Stimulated activated CD4-positive, alpha-beta T cell treated with anti-CD3 and anti-CD28 coated beads, Interleukin-4, amount 100 ng/mL, for 4 hours (primary cell): ENCODE results near the gene PRSS57.
"Not testable (repeated sequence)": the region's sequence is repeated elsewhere in the genome, so short reads cannot be mapped to it uniquely, and the experiment has no call there.

Experiments used
- DNase-seq, 2 experiments: peaks; one replicate each; pipeline ENCODE4 v3.0.0-alpha.2; 2020

PRSS57 gene

DNA sequence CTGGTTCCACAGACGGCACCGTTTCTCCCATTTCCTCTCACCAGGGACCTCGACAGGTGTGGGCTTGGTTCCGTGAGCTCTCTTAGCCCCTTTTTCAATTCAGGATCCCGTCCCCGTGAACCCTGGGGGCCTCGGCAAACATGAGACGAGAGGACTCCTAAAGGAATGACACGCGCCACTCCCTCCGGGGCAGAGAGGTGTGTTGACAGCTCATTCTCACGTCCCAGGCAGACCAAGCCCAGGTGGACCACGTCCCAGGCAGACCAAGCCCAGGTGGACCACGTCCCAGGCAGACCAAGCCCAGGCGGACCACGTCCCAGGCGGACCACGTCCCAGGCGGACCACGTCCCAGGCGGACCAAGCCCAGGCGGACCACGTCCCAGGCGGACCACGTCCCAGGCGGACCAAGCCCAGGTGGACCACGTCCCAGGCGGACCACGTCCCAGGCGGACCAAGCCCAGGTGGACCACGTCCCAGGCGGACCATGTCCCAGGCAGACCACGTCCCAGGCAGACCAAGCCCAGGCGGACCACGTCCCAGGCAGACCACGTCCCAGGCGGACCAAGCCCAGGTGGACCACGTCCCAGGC lies 28.2 kb downstream of the PRSS57 start:
- DNase-seq: not testable (repeated sequence)

DNA sequence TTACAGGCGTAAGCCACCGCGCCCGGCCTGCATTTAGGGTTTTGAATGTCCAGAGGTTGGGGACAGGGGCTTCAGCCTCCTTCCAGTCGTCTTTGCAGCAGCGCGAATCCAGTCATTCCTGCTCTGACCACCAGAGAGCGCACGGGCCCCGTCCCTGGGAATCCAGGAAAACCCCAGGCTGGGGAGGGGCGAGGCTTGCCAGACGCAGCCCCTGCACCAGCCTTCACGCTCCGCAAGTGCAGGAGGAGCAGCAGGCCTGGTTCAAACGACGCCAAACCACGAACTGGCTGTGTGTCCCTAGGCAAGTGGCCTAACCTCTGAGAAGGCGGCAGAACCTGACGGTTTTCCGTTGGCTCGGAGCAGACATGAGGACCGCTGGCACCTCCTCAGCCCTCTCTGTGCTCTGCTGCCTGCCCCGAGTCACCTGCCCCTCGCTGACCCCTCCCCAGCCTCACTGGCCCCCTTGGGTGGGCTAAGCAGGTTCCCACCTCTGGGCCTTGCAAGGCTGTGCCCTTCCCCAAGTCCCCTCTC lies 30.3 kb downstream of the PRSS57 start:
- DNase-seq: peak; percentile 75 to 82

DNA sequence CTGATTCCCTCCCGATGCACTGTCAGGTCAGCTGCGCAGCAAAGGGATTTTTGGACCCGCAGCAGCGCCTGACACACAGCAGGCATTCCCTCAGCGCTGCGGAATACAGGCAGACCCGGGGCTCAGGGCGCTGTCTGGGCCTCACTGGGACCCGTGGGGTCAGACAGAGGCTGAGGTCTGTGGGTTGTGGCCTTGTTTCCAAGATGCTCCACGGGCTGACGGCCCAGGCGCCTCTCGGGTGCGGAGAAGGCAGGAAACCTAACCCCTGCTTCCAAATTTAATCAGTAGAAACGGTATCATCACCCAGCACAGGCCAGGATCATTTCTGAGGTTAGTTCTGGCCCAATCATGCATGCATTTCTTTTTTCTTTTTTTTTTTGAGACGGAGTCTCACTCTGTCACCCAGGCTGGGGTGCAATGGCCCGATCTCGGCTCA lies 31.6 kb downstream of the PRSS57 start:
- no peak for DNase-seq

DNA sequence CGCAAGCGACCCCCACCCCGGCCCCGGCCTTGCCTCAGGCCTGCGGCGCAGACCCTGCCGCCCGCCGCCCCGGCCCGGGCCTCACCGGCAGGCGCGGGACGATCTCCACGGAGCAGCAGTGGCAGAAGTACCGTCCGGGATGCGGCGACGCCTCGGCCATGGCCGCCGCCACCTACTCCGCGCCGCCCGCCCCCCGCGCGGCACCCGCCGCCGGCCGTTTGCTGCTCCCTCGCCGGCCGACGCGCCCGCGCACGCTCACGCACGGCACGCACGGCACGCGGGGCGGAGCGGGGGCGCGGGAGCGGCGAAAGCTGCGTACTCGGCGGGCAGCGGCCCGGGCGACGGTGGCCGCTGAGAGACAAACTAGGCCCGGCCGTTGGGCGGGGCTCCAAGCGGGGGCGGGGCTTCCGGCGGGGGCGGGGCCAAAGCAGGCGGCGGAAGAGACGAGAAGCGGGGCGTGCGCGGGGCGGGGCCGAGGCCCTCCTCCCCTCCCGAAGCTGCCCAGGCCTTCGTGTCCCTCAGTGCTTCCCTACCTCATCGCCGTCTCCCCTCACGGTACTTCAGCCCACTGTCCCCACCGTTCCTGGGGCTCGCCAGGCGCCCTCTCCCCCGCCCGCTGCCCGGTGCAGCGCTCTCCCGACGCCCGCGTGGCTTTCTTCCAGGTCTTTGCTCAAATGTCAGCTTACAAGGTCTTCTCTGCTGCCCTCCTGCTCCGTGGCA lies 32.1 kb downstream of the PRSS57 start, which contains the start of gene RNF126:
Gene RNF126 (minus strand): TSS at position 253 of the 720 bp plus-strand sequence. CDS start 93 bp downstream, at position 160.
- peak; percentile 90 to 99 for DNase-seq

DNA sequence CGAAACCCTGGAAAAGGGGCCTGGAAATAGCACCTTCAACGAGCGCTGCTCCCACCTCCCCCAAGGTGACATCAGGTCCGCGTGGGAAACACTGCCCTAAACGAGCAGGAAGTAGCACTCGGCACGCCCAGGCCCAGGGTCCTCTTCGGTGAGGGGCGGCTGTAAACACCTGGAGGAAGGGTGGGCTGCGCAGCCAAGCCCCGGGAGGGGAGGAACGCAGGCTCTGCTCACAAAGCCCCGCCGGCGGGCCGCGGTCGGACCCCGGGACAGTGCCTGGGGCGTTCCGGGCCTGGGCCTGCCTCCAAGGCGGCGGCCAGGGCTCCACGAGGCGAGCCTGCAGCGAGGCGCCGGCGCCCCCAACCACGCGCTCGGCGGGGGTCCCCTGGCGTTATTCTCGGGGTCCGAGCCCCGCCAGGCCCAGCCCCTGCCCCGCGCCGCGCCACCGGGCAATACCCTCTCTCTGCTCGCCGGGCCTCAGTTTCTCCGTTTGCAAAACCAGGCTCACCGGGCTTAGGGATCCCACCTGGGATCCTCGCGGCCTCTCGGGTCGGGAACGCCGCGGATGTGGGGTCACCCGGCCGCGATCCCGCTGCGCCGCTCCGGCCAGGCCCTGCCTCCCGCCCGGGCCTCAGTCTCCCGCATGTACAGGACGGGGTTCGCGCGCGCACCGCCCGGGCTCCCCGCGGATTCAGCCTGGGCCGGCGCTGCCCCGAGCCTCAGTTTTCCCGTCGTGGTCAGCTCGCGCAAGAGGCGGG lies 32.9 kb downstream of the PRSS57 start:
- peak; percentile 66 to 78 for DNase-seq

DNA sequence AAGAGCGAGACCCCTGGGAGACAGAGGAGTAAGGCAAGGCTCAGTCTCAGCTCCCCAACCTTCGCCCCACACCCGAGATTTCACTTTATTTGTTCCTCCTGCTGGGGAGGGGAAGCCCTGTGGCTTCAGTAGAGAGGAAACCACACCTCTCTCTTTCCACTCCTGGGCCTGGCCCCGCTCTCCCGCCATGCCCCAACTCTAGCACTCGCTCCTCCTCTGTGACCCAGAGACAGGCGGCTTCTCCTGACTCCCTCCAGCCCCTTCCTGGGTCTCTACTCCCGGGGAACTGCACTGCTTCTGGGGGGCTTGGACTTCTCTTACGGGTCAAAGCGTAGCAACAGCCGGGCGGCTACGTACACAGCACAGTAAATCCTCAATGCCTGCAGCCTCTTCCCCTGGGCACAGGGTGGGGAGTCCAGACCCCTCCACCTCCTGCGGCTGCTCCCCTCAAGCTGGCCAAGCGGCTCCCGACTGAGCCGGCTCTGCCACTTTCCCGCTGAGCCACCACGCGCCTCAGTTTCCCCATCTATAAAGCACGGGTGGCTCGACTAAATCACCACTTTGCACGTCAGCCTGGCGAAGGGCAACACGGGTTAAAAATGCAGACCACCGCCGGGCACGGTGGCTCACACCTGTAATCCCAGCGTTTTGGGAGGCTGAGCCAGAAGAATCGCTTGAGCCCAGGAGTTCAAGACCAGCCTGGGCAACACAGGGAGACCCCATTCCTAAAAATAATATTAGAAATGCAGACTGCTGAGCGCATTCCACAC lies 33.6 kb downstream of the PRSS57 start:
- peak; percentile 61 to 64 for DNase-seq

DNA sequence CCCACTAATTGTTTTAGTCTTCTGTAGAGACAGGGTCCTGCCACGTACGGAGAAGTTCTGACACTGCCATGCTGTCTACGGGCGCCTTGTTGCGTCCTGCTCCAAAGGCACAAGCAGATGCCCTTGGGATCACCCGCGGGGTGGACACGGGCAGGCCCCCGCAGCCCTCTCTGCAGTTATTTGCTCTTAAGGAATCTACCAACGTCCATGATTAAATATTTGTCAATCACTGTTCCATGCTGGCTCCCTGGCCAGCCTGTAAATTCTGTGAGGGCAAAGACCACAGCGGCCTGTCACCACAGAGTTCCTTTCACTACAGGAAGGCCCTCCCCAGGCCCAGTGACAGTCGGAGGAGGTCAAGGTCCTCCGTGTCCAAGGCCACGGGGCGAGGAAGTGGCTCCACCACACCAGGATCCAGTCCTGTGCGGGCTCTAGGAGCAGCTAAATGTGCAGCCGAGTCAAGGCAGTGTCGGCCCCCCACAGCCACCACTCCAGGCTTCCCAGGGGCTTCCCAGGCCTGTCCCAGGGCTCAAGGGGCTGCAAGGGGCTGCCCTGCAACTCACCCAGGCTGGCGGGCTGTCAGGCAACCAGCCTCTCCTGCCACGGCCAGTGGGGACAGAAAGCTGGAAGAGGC lies 34.3 kb downstream of the PRSS57 start:
- no peak for DNase-seq

DNA sequence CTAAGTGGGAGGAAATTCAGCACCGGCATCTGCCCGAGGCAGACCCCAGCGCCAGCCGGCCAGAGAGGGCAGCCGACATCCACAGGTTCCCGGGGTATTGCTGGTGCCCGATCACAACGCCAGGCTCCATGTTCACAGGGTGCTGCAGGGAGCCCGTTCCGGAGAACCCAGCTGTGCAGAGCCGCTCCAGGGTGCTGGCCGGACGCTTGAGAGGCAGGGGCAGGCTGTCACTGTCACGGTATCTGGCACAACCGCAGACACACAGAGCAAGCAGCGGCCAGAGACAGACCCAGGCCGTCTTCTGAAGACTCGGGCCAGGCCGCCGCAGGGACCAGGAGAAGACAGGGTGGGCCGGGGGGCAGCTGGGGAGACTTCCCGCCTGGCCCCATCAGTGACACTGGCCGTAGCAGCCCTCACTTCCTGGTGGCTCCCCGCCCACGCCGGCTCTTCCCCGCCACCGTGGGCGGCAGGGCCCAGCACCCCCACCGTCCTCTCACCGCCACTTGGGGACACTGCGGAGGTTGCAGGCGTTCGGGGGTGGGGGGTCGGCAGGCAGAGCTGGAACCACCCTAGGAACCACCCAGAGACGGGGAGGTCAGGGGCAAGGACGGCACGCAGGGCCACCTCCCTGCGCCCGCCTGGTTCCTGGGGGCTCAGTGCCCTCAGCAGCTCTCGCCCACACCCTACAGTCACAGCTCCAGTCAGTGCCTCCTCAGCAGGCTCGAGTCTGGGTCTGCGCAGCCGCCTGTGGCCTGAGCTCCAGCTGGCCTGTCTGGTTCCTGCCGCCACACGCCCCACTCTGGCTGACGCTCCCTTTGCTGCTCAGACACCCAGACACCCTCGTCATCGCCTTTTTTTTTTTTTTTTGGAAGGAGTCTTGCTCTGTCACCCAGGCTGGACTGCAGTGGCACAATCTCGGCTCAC lies 36.1 kb downstream of the PRSS57 start:
- peak in 1 of 2 experiments; percentile 33 for DNase-seq

DNA sequence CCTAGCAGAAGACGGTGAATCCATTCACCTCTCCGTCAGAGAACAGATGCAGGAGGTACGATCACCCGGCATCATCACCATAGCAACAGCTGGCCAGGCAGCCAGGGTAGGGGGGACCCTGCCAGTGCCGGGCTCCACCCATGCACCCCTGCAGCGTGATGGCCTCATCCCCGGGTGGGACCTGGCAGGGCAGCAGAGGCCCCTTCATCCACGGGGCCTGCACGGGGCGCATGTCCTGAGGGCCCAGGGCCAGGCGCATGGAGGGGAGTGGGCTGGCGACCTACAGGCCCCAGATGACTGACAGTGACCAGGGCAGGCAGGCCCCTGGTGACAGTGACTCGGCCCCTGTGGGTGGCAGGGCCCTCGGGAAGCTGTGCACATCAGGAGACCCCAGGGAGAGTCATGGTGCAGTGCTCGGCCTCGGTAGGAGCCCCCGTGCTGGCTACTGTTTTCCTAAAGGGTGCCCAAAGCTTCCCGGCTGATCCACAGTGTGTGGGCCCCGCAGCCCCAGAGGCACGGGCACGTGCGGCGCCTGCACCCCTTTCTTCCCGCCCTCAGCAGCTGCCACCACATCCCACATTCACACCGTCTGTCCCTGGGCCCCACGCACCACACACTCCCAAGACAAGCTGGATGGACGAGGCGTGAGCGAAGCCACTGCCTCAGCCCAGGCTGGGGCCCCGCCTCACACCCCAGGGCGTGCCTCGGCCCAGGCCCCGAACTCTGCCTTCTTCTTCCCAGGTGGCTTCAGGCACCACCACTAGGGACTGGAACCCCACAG lies 37.0 kb downstream of the PRSS57 start:
- no peak for DNase-seq

DNA sequence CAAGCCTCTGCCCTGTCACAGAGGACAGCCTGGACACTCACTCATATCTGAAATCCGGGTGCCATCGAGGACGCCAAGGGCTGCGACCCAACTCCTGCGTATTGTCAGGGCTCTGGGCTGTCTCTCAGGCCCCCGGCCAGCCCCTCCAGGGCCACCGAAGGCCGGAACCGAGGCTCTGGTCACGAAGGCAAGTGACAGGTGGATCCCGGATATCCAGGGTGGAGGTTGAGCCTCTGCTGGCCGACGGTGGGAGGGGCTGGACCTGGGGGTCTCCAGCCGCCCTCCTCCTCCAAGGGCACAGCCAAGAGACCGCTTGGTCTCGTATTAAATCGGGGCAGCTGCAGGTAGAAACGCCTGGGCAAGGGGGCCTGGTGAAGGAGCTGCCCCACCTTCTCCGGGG lies 37.6 kb downstream of the PRSS57 start:
- DNase-seq: no peak

DNA sequence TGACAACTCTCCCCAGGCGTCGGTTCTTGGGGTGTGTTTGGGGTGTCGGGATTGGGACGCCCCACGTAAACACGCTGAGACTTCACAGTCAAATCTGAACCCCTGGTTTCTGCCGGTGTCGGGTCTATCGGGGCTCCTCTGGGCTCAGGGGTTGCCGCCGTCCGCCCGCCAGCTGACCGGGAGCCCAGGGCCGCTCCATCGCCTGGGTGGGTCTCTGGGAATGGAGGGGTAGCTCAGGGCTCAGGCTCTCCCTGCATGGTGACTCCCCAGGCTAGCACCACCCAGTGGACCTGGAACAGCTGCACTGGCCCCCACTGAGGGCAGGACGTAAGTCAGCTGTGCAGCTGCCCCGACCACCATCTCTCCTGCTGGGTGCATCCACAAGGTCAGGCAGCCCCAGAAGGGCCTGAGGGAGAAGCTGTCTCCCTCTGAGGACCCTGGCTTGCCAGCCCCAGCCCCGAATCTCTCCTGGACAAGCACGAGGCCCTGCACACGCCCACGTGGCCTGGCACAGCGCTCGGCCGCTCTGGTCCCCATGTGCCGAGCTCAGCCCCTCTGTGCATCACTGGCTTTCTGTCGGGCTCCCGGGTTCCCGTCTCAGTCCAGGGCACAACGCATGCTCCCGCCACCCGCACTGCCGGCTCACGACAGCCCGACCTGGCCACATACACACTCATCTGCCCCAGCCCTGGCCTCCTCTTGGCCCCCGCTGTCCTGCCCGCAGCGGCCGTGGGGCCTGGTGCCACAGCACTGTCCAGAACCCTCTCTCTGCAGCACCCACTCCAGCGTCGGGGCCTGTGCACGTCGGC lies 38.3 kb downstream of the PRSS57 start:
- no peak for DNase-seq

DNA sequence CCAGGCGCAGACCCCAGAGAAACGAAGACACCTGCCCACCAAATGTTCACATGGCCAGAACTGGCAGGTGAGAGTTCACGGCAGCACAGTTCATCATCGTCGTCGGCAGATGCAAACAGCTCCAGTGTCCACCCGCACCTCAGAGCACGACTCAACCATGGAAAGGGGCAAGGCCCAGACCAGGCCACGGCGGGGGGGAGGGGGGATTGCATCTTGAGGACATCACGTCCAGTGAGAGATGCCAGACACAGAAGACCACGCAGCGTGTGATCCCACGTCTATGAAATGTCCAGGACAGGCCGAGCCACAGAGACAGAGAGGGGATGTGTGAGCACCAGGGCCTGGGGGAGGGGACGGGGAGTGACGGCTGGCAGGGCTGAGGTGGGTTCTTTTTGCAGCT lies 39.6 kb downstream of the PRSS57 start:
- DNase-seq: no peak

DNA sequence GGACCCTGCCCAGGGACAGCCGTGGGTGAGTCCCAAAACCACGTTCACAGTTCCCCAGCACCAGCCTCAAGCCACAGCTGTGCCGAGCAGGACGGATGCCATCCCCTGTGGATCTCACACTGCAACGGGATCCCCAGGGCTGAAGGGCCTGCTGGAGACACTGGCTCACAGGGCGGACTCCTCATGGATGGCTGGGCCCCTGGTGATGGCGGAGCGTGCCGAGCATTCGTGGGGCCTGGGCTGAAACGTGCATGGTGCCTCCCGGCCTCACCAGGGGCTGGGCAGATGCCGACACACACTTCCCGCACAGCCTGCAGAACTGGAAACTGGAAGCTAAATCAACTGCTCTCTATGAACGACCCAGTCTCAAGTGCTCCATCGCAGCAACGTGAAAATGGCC lies 41.8 kb downstream of the PRSS57 start:
- no peak for DNase-seq

DNA sequence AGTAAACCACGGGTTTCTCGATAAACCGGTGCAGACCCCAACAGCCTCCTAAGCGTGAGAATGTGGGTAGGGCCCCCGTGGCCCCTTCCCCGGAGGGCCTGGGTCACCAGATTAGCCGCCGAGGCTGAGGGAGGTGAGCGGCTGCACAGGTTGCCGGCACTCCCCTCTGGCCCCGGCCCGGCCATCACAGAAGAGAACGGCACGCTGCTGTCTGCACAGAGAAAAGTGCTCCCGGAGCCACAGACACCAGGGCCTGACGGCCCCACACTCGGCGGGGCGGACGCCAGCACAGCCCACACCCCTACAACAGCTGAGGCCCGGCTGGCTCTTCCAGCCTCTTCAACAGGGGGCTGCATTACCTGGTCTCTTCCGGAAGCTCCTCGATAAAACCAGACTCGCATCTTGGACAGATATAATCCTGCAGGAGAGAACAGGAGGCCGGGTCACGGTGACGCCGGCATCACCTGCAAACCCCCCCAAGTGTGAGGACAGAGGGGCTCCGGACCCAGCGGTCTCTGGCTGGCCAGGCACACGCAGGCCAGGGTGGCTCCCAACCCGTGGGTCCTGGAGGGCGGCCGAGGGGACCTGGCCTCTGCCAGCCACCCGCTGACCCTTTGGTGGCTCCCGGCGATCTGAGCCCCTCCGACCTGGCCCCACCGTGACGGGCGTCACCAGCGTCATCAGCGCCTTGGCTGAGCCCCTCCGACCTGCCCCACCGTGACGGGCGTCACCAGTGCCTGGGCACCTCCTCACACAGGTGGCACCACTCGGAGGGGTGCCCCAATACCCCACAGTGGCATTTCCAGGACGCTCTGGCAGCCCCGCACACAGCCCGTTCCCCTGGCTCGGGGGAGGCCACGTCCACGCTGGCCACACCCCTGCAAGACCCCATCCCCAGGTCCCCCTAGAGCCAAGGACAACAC lies 42.5 kb downstream of the PRSS57 start:
- no peak for DNase-seq

DNA sequence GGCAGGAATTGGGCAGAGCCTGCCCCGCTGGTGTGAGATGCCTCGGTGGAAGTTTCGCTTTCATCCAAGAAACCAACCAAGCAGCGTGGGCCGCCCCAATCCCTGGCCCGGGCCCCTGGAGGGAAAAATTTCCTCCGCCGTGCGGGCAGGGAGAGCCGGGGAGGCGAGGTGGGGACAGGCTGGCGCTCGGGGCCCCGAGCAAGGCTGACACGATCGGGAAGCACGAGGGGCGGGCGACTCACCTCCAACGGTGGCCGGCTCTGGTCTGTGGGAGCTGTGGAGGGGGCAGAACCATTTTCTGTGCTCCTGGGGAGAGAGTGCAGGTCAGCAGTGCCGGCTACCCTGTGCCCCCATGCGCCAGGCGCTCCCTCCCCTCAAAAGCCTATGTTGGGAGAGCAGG lies 43.3 kb downstream of the PRSS57 start:
- no peak for DNase-seq

DNA sequence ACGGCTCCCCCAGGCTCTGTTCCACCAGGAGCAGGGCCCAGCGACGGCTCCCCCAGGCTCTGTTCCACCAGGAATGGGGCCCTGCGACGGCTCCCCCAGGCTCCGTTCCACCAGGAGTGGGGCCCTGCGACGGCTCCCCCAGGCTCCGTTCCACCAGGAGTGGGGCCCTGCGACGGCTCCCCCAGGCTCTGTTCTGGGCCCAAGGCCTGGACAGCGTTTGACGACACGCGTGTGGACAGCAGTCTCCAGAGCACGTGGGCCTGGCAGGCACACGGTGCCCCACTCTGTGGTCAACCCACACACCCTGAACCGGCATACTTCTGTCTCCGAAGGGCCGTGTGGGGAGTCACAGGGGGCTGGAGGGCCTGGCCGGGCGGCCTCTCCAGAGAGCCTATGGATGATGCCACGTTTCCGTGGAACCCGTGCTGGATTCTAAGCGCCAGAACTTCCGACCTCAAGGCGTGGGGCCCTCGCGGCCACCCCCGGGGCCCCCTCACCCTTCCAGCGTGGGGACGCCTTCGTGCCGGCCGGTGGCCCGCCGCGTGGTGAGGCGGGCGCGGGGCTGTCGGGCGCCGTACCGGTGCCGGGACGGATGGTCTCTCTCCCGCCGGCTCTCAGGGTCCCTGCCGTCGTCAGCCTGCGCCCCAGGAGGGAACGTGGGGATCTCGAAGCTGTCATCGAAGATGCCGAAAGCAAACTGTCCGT lies 44.0 kb downstream of the PRSS57 start:
- DNase-seq: no peak

DNA sequence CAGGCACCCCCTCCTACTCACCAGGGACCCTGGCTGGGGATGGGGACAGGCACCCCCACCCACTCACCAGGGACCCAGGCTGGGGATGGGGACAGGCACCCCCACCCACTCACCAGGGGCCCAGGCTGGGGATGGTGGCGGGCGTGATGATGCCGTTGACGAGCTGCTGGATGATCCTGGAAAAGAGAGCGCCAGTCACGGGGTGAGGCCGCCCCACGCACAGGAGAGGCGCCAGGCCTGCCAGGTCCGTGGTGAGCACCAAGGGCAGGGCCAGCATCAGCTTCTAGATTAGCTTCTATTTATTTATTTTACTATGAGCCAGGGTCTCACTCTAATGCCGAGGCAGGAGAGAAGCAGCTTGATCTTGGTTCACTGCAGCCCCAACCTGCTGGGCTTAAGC lies 45.1 kb downstream of the PRSS57 start:
- DNase-seq: no peak
